Adrenal gland (tissue), 12 donors: ENCODE data around the gene STT3B. TPM values are rescaled to one million over a fixed set of nuclear protein-coding genes. Genes with fewer than 3 reads are reported as not detected.

Experiments
- DNase-seq, 7 donors: peaks; one replicate each; pipeline ENCODE4 v3.0.0-alpha.2; 2019 to 2020
- H3K27ac ChIP-seq, 5 donors: fragments of 200-600 bp; sonication (generic) in 4 of 5; 1 replicate in 3 of 5; 2 replicates in 2 of 5; pipeline versions ENCODE4 v1.5.1 to v1.8.0; 2016 to 2020; ENCODE audit warnings: mild to moderate bottlenecking in 1 of 5
- H3K27me3 ChIP-seq: fragments of 200-600 bp; 2 replicates; pipeline ENCODE4 v1.8.0; 2021
- H3K36me3 ChIP-seq, 2 donors: fragments of 200-600 bp; replicated peaks in 1 of 2; 1 replicate in 1 of 2; 2 replicates in 1 of 2; pipeline versions ENCODE4 v1.5.1 to v1.8.0; 2018 to 2022
- H3K4me1 ChIP-seq, 2 donors: fragments of 200-600 bp; replicated peaks in 1 of 2; 1 replicate in 1 of 2; 2 replicates in 1 of 2; pipeline versions ENCODE4 v1.5.1 to v1.8.0; 2018 to 2021
- H3K4me3 ChIP-seq, 4 donors: fragments of 200-600 bp; sonication (generic) in 3 of 4; one replicate each; pipeline ENCODE4 v1.5.1; 2016 to 2018
- H3K9me3 ChIP-seq, 3 donors: fragments of 200-600 bp; sonication (generic) in 1 of 3; replicated peaks in 1 of 3; 1 replicate in 2 of 3; 2 replicates in 1 of 3; pipeline versions ENCODE4 v1.5.1 to v1.8.0; 2016 to 2021
- POLR2A ChIP-seq, 2 donors: fragments of 450-650 bp; IDR thresholded peaks; one replicate each; pipeline ENCODE4 v1.6.1; 2017; ENCODE audit warnings: antibody characterized with exemption in 2 of 2, mild to moderate bottlenecking in 2 of 2, moderate library complexity in 1 of 2
- WGBS, 4 donors: extraction: QIAGEN DNeasy Blood & Tissue Kit in 2 of 4; methylation state at CpG; one replicate each; pipeline versions ENCODE4 v1.1.5 to v1.1.7; 2013 to 2017; 5-methylcytosine and 5-hydroxymethylcytosine counted together
- intact Hi-C, 2 donors: fragments of 100-400 bp; cut with DNase I; formaldehyde crosslinking; loops; one replicate each; pipeline versions ENCODE4 v1.14.1 to v1.15.0; 2022 to 2023
- polyA plus RNA-seq, 3 donors: library from polyadenylated mRNA; stranded (reverse); fragments of 200-250 nt in 2 of 3; fragments of 350-450 nt in 1 of 3; fragmentation: Illumina TruSeq in 1 of 3; extraction: RNeasy Lipid Tissue Mini Kit (QIAGEN cat#74804) in 1 of 3; gene quantifications; one replicate each; pipeline ENCODE4 v1.2.3, GENCODE V29; 2013 to 2014
- total RNA-seq, 9 donors: library from RNA; depleted of rRNA in 4 of 9; stranded (reverse); fragments of >200 nt in 4 of 9; fragments of 120-200 nt in 1 of 9; fragmentation: NEBNext Ultra II Directional in 1 of 9; extraction: Animal tissue kit (Norgen Biotek cat#: 25700) in 1 of 9; gene quantifications; one replicate each; pipeline versions ENCODE4 v1.1.0 to v1.2.4, GENCODE V29; 2013 to 2023
- TF ChIP-seq, protein P1 (sequence below), 6 experiments: fragments of 450-650 bp in 4 of 6; fragments of 200-600 bp in 2 of 6; sonication (generic) in 1 of 6; IDR thresholded peaks; 1 replicate in 5 of 6; 2 replicates in 1 of 6; pipeline versions ENCODE4 v1.5.1 to v1.8.0; 2016 to 2021; ENCODE audit warnings: antibody characterized with exemption in 6 of 6, mild to moderate bottlenecking in 2 of 6, moderate library complexity in 1 of 6
- donor health status: healthy with polysubstance abuse.
- donor health status: Bipolar disorder and iron deficiency.
- donor health status: DM: yes; HTN: yes; CAD: no.
- donor health status: DM: no; HTN: no; CAD: no.
- donor health status: DM: no; HTN: no; CAD: no.
- donor health status: DM: yes; HTN: yes; CAD: no.

Gene STT3B
- total and polyA plus RNA-seq, 12 donors = 38.0 to 141 (median 104) TPM

DNA sequence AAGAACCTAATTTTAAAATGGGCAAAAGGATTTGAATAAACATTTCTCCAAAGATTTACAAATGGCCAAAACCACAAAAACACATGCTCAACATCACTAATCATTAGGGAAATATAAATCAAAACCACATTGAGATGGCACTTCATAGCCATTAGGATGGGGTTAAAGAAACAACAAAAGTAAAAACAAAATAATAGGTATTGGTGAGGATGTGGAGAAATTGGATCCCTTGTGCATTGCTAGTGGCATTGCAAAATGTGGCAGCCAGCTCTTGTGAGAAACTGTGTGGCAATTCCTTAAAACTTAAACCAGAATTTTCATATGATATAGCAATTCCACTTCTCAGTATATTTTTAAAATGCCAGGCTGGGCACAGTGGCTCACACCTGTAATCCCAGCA, 126.5 kb downstream of the STT3B start:
- no peak for DNase-seq
- no peaks in the 10 kb centered on the region for H3K27me3 ChIP-seq
- H3K36me3 ChIP-seq = no peaks in the 10 kb centered on the region
- H3K4me1 ChIP-seq = no peaks in the 10 kb centered on the region
- no peak overlapping the region for H3K27ac ChIP-seq
- intact Hi-C loops = no loop called here
- H3K9me3 ChIP-seq = peaks cover 0 to 16% (median 5%) of the 10 kb centered on the region in 3 donors
- H3K4me3 ChIP-seq = no peak overlapping the region
- TF ChIP-seq POLR2A (IDR thresholded peaks at IDR 0.05) = no peak
- TF ChIP-seq, protein P1, sequence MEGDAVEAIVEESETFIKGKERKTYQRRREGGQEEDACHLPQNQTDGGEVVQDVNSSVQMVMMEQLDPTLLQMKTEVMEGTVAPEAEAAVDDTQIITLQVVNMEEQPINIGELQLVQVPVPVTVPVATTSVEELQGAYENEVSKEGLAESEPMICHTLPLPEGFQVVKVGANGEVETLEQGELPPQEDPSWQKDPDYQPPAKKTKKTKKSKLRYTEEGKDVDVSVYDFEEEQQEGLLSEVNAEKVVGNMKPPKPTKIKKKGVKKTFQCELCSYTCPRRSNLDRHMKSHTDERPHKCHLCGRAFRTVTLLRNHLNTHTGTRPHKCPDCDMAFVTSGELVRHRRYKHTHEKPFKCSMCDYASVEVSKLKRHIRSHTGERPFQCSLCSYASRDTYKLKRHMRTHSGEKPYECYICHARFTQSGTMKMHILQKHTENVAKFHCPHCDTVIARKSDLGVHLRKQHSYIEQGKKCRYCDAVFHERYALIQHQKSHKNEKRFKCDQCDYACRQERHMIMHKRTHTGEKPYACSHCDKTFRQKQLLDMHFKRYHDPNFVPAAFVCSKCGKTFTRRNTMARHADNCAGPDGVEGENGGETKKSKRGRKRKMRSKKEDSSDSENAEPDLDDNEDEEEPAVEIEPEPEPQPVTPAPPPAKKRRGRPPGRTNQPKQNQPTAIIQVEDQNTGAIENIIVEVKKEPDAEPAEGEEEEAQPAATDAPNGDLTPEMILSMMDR (IDR thresholded peaks at IDR 0.05) = no peak

DNA sequence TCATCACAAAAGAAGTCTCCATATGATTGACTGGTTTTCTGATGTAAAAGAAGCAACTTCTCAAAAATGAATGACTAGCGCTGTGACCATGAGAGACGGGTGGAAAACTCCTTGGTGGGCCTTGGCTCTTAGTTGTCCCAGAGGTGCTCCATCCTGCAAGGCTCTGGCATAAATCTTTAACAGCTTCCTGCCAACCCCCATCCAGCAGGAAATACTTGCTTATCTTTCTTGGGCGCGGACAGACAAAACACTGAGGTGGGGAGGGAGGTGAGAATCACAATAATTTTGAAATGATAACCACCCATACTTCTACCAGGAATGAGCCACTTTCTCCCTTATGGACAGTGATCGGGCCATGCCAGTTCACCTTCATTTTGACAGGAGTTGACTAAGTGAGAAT, 128.6 kb downstream of the STT3B start:
- DNase-seq = peak in 2 of 7 donors; percentile 20 to 42
- TF ChIP-seq, protein P1 (IDR thresholded peaks at IDR 0.05) = no peak
- TF ChIP-seq POLR2A (IDR thresholded peaks at IDR 0.05) = no peak
- Histone ChIP-seq H3K27ac (no peak overlapping the region), H3K36me3 (no peaks in the 10 kb centered on the region), H3K4me3 (no peak overlapping the region), H3K27me3 (no peaks in the 10 kb centered on the region), H3K4me1 (no peaks in the 10 kb centered on the region), H3K9me3 (no peaks in the 10 kb centered on the region)
- intact Hi-C loops = no loop called here
- WGBS, 4 donors = 55 to 69% (median 68%) methylated on average over 5 of the region's 5 CpGs

- H3K9me3 ChIP-seq = no peaks in the 10 kb centered on the region
- WGBS, 4 donors = 77 to 88% (median 83%) methylated on average over 5 of the region's 5 CpGs
- H3K4me3 ChIP-seq = no peak overlapping the region
- H3K36me3 ChIP-seq = no peaks in the 10 kb centered on the region
- DNase-seq = no peak
- no peaks in the 10 kb centered on the region for H3K4me1 ChIP-seq
- no peaks in the 10 kb centered on the region for H3K27me3 ChIP-seq
- TF ChIP-seq, protein P1 (IDR thresholded peaks at IDR 0.05) = no peak
- no peak for TF ChIP-seq POLR2A (IDR thresholded peaks at IDR 0.05)
- intact Hi-C loops = no loop called here
- H3K27ac ChIP-seq = no peak overlapping the region
Observed at GRCh38 chr3:31661993-31662670, 129.4 kb downstream of the STT3B start.

DNA sequence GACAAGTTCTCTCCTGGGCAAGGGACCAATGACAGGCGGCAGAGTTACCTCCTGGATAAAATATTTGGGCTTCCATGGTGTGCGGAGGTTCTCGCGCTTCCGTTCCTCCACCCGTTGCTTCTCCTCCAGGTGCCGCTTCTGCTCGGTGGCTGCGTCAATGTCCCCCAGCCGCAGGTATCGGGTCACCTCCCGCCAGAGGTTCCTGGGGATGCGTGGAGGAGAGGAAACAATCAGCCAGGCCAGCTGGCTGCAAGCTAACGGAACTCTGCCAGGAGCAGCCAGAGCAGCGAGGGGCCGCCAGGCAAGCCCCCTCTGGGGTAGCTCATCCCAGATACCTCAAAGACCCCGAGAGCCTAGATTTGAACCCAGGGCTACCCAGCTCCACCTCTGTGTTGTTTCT, 131.3 kb downstream of the STT3B start:
- Histone ChIP-seq H3K4me3 (no peak overlapping the region), H3K27me3 (no peaks in the 10 kb centered on the region), H3K4me1 (no peaks in the 10 kb centered on the region), H3K36me3 (no peaks in the 10 kb centered on the region), H3K27ac (no peak overlapping the region), H3K9me3 (no peaks in the 10 kb centered on the region)
- intact Hi-C loops = no loop called here
- TF ChIP-seq, protein P1 (IDR thresholded peaks at IDR 0.05) = no peak
- TF ChIP-seq POLR2A (IDR thresholded peaks at IDR 0.05) = no peak
- DNase-seq = peak in 1 of 7 donors; percentile 37
- 97 to 99% (median 98%) methylated on average over 10 to 17 of the region's 17 CpGs for WGBS, 4 donors
